DMS153 (cell line): ENCODE measurements around the gene ABCC6.
"Not testable (repeated sequence)": the region's sequence is repeated elsewhere in the genome, so short reads cannot be mapped to it uniquely, and the experiment has no call there.

Source experiments
- DNase-seq: peaks from one replicate; lab custom pipeline; 2025; lab: John Stamatoyannopoulos, UW

Gene ABCC6

GRCh38 chr16:16190546-16190945, 32.7 kb downstream of the ABCC6 start:
- no peak for DNase-seq

DNA sequence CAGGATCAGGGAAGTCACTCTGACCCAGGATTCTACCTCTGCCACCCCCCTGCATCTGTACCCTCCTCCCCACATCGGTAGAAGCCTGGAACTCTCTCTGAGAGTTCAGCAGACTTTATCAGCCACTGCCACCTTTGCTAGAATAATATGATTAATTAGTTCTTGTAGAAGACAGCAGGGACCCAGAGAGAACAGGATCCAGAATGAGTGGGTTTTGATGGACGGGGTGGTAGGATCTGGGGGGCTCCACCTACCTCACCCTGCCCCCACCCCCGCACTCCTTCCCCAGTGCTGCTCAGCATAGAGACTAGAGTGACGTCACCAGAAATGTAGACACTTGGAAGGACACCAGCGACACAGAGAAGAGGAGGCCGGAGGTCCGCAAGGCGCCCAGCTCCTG, 33.5 kb downstream of the ABCC6 start:
- no peak for DNase-seq

- DNase-seq = no peak
Measured at GRCh38 chr16:16188827-16189226, 34.5 kb downstream of the ABCC6 start.

GRCh38 chr16:16186820-16187219, 36.5 kb downstream of the ABCC6 start:
- DNase-seq = no peak

- DNase-seq = no peak
Measured at GRCh38 chr16:16185095-16185494, 38.2 kb downstream of the ABCC6 start.

DNA sequence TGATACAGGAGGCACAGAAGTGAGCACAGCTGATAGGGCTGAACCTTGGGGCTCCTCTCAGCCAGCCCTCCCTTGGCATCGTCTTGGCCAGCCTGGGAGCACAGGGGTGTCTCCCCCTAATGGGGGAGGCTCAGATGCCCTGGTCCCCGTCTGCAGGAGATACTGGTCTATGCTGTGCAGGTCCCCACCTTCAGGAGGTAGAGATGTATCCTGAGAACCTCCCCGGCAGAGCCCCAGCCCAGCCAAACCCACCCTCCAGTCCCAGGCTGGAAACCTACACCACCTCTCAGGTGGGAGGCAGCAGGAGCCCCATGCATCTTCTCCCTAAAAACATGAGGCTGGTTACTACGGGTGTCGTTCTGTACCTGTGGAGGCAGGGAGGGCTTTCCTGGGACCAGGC, 38.7 kb downstream of the ABCC6 start:
- DNase-seq = no peak

DNA sequence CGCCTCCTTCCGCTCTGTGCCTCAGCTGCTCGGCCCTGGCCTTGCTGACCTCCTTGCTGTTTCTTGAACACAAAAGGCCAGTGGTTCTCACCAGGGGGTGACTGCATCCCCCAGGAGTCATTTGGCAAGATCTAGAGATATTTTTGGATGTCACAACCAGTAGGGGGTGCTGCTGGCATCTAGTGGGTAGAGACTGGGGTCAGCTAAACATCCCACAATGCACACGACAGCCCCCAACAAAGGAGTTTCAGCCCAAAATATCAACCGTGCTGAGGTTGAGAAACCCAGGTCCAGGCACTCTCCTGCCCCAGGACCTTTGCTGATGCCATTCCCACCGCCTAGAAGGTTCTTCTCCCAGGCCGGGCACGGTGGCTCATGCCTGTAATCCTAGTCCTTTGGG, 39.7 kb downstream of the ABCC6 start:
- no peak for DNase-seq

DNA sequence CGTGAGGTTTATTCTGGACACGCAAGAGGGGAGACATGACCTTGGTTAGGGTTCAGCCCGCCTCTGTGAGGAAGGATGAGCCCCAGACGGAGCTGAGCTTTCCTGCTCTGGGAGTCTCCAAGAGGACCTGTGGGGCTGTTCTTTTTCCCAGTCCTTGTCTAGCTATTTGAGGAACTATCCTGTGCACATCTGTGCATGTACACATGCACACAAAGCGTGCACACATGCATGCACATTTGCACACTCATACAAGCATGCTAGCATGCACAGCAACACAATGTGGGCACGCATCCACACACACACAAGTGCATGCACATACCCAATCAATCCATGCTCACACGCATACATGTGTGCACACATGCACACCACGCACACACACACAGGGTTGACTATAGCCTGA, 40.4 kb downstream of the ABCC6 start:
- no peak for DNase-seq

DNA sequence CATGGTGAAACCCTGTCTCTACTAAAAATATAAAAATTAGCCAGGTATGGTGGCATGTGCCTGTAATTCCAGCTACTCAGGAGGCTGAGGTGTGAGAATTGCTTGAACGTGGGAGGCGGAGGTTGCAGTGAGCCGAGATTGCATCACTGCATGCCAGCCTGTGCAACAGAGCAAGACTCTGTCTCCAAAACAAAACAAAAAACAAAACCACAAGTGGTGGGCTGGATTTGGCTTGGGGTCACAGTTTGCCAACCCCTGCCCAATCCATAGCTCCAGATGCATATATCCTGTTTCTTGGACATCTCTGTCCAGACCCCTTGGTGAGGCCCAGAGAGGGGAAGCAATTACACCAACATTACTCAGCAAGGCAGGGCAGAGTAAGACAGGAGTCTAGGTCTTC, 41.5 kb downstream of the ABCC6 start:
- DNase-seq = not testable (repeated sequence)

- no peak for DNase-seq
Measured at GRCh38 chr16:16178455-16179162, 44.7 kb downstream of the ABCC6 start.

DNA sequence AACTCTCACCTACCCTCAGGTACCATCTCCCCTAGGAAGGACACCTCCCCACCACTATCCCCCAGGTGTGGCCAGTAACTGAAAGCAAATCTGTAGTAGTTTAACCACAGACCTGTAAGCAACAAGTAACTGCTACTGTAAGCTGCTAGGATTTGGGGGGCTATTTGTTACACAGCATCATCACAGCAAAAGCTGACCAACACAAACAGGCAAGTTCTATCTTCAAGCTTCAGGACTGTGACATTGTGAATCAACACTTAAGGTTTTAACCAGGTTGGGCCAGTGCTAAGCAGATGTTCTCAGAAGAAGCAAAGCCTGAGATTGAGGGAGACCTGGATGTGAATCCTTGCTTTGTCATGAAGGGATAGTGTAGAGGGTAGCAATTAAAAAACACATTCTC, 47.0 kb downstream of the ABCC6 start:
- DNase-seq = no peak

GRCh38 chr16:16175296-16175695, 48.0 kb downstream of the ABCC6 start:
- no peak for DNase-seq

DNA sequence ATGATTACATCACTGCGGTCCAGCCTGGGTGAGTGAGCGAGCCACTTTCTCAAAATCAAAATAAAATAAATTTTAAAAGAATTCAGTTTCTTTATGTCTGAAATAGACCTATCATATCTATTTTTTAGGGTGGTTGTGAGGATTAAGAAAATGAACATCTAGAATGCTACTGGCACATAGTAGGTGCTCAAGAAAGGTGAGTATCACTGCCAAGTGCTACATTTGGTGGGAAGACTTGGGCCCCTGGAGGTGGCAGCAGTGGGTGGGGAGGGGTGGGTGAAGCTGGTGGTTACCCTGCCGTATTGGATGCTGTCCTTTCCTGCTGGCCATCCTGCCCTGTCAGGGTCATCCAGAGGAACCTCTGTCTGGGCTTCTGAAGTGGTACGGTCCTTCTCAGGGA, 50.3 kb downstream of the ABCC6 start:
- no peak for DNase-seq

DNA sequence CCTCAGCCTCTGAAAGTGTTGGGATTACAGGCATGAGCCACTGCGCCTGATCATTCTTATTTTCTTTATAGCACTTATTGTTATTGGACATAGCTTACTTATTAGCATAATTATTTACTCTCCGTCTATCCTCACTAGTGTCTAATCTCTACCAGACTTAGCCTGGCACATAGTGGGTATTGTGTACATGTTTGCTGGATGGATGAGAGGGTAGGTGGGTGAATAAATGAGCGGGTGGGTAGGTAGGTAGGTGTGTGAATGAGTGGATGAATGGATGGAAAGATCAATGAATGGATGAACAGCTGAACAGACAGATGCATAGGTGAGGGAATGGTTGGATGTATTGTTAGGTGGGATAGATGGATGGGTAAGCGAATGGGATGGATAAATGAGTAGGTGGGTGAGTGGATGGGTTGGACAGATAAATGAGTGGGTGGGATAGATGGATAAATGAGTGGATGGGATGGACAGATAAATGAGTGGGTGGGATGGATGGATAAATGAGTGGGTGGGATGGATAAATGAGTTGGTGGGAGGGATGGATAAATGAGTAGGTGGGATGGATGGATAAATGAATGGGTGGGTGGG, 51.9 kb downstream of the ABCC6 start:
- no peak for DNase-seq

DNA sequence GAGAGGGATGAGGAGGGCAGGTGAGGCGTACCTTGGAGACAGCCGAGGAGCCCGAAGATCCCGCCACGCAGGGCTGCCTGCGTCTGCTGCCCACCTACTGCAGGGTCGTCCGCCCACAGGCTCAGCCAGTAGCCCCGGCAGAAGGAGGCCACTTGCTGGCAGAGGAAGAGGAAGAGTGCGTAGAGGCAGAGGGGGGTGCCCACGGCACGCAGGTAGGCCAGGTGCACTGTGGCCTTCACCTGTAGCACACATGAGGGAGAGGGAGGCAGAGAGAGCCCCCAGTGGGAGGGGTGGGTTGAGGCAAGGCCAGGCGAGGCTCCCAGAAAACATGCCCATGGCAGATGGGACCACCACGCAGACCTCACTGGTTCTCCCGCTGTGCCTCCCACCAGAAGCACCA, 53.7 kb downstream of the ABCC6 start:
- no peak for DNase-seq

DNA sequence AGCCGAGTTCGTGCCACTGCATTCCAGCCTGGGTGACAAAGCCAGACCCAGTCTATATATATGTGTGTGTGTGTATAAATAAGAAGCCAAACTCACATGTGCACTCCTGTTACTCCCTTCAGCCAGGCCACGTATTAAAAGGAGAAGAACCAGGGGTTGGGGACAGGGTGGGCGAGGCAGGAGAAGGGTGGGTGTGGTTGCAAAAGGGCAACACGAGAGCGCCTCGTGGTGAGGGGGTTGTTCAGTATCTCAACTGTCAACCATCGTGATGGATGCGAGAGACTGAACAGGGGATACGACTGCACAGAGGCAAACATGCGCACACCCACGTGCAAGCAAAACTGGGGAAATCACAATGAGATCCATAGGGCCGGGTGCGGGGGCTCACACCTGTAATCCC, 54.9 kb downstream of the ABCC6 start:
- no peak for DNase-seq

- DNase-seq = no peak
Measured at GRCh38 chr16:16167927-16168326, 55.4 kb downstream of the ABCC6 start.

DNA sequence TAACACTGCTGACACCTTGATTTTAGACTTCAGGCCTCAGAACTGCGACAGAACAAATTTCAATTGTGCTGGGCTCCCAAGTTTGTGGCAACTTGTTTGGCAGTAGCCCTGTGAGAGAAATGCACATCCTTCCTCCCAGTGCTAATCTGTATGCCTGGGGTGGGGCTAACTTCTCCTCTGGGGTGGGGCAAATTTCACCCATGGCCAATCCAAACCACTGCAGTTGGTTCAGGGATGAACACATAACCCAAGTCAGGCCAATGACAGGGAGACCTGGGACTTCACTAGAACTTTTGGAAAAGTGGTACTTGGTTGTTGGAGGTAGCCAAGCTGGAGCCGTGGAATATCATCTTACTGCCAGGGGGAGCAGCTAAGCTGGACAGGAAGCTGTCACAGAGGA, 56.3 kb downstream of the ABCC6 start:
- DNase-seq = no peak

GRCh38 chr16:16166085-16166484, 57.2 kb downstream of the ABCC6 start:
- DNase-seq = no peak

DNA sequence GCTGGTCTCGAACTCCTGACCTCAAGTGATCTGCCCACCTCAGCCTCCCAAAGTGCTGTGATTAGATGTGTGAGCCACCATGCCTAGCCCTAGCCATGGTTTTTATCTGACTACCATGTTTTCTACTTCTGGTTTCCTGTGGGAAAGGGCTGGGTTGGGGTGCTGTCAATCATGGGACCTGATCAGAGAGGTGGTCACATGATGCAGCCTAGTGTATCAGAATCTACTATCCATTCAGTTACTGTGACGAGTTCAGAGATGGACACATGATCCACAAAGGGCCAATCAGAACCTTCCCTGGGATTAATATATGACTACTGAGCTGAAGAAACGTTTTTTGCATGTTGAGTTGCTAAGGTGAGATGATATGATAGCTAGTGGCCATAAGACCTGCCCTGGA, 59.1 kb downstream of the ABCC6 start:
- DNase-seq = no peak

DNA sequence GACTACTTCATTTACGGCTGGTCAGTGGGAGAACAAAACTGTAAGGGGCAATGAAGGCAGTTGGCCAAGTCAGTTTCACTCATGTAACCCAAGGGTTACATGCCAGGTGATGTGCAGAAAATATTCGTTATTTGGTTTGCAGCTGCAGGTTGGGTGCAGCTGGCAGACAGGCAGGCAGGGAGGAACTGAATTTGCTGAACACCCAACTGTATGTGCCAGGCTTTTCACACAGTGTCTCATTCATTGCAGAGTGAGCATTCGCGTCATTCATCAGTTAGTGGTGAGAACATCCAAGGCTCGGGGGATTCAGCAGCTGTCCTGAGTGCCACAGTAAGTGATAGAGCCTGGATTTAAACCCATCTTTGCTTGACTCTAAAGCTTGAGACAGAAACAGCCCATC, 59.7 kb downstream of the ABCC6 start:
- DNase-seq = no peak

GRCh38 chr16:16163109-16163508, 60.2 kb downstream of the ABCC6 start:
- DNase-seq = no peak

- no peak for DNase-seq
Measured at GRCh38 chr16:16162591-16162990, 60.7 kb downstream of the ABCC6 start.

DNA sequence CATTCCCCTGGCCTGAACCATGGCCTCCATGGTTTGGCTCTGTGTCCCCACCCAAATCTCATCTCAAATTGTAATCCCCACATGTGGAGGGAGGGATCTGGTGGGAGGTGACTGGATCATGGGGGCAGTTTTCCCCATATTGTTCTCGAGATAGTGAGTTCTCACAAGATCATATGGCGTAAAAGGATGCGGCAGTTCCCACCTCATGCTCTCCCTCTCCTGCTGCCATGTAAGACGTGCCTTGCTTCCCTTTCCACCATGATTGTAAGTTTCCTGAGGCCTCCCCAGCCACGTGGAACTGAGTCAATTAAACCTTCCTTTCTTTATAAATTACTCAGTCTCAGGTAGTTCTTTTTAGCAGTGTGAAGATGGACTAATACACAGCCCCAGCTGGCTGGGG, 61.5 kb downstream of the ABCC6 start:
- DNase-seq = not testable (repeated sequence)
